Measurements from ENCODE around the gene IQCM.

IQCM gene

DNA sequence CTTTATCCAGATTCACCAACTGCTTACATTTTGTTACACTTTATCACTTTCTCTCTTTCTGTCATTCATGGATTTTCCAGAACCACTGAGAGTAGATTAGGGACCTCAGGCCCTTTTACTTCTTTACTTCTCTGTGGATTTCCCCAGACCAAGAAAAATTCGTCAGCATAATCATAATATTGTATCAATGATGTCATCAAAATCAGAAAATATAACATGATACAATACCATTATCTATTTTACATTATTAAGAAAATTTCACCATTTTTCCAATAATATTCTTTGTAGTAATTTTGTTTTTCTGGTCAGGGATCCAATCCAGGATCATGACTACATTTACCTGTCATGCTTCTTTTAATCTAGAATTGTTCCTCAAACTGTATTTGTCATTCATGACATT lies 494.2 kb downstream of the IQCM start:
- DNase-seq (ENCODE audit: low read depth), result no peak
- H3K4me3 ChIP-seq (ENCODE audit: low read length), result no peak overlapping the region
- TF ChIP-seq, protein P1, sequence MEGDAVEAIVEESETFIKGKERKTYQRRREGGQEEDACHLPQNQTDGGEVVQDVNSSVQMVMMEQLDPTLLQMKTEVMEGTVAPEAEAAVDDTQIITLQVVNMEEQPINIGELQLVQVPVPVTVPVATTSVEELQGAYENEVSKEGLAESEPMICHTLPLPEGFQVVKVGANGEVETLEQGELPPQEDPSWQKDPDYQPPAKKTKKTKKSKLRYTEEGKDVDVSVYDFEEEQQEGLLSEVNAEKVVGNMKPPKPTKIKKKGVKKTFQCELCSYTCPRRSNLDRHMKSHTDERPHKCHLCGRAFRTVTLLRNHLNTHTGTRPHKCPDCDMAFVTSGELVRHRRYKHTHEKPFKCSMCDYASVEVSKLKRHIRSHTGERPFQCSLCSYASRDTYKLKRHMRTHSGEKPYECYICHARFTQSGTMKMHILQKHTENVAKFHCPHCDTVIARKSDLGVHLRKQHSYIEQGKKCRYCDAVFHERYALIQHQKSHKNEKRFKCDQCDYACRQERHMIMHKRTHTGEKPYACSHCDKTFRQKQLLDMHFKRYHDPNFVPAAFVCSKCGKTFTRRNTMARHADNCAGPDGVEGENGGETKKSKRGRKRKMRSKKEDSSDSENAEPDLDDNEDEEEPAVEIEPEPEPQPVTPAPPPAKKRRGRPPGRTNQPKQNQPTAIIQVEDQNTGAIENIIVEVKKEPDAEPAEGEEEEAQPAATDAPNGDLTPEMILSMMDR (conservative IDR thresholded peaks at IDR 0.05; ENCODE audit: low read depth, low read length), result no peak

DNA sequence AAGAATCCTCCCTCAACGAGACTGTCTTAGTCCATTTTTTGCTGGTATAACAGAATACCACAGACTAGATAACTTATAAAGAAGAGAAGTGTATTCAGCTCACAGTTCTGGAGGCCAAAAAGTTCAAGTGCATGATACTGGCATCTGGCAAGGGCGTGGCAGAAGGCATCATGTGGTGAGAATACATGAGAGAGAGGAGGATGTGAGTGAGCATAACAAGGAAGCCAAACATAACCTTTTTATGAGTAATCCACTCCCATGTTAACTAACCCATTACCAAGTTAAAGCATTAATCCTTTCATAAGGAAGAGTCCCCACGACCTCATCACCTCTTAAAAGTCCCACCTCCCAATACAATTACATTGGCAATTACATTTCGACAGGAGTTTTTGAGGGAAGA lies 504.6 kb downstream of the IQCM start:
- TF ChIP-seq, protein P1 (conservative IDR thresholded peaks at IDR 0.05; ENCODE audit: low read depth, low read length), result no peak
- no peak overlapping the region for H3K4me3 ChIP-seq (ENCODE audit: low read length)
- DNase-seq (ENCODE audit: low read depth), result no peak

DNA sequence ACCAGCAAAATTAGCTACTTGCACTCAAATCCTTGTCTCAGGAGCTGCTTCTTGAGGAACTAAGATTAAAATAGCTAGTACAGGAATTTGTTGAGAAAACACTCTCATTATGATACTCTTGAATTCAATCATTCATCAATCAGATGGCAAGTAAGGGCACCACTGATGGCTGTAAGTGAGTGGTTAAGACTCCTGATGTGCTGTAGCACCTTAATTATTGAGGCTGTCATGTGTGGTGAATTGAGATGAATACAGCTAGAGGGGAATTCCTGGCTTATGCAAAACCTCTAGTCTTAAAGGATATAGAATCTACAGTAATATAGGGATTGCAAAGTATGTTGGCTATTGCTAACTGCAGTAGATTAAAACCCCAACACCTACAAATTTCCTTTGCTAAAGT lies 509.1 kb downstream of the IQCM start:
- H3K4me3 ChIP-seq (ENCODE audit: low read length), result no peak overlapping the region
- DNase-seq (ENCODE audit: low read depth), result no peak
- TF ChIP-seq, protein P1 (conservative IDR thresholded peaks at IDR 0.05; ENCODE audit: low read depth, low read length), result no peak
